NCI-H748 (cell line): ENCODE data around the gene TCF7L1.
A peak's percentile ranks its signal among the peaks of the same experiment; 100 is the strongest.
"Not testable (repeated sequence)": the region's sequence is repeated elsewhere in the genome, so short reads cannot be mapped to it uniquely, and the experiment has no call there.

ENCODE experiments used
- DNase-seq: peaks from one replicate; lab custom pipeline; 2025; ENCODE audit not compliant: unreplicated experiment; lab: John Stamatoyannopoulos, UW

The TCF7L1 gene

DNA sequence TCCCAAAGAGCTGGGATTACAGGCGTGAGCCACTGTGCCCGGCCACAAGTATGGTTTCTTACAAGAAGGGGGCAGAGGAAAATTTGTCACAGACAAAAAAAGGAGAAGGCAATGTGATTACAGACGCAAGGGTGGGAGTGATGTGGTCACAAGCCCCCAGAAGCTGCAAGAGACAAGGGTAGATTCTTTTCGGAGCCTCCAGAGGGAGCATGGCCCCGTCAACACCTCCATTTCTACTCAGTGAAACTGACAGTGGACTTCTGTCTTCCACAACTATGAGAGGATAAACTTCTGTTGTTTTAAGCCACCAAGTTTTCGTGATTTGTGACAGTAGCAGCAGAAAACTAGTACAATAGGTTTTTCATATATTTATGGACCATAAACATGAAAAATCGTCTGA lies 2.1 kb upstream of the TCF7L1 start:
- DNase-seq, result peak; percentile 5

DNA sequence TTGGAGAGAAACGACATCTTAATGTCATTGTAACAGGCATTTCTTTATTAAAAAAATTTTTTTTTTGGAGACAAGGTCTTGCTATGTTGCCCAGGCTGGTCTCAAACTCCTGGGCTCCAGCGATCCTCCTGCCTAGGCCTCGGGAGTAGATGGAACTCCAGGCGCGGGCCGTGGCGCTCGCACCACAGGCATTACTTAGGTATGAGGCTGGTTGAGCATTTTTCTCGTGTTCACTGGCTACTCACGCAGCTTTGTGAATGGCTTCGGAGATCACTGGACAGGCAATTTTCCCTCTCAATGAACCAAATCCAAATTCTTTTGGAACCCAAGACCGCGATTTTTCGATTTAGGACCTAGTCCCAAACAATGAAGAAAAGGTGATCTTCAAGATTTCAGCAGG lies 795 bp upstream of the TCF7L1 start:
- peak; percentile 29 for DNase-seq

DNA sequence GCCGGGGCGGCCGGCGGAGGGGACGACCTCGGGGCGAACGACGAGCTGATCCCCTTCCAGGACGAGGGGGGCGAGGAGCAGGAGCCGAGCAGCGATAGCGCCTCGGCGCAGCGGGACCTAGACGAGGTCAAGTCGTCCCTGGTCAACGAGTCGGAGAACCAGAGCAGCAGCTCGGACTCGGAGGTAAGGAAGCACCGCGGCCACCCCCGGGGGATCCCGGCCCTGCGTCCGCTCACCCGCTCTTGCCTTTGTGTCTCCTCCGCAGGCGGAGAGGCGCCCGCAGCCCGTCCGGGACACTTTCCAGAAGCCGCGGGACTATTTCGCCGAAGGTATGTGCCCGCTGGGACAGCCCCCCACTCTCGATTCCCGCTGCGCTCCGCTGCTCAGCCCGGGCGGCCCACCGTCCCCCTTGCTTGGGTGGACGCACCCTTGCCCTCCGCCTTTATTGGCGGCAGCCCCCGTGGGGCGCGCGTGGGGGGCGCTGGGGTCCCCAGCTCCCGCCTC lies 611 bp downstream of the TCF7L1 start:
- peak; percentile 55 for DNase-seq

DNA sequence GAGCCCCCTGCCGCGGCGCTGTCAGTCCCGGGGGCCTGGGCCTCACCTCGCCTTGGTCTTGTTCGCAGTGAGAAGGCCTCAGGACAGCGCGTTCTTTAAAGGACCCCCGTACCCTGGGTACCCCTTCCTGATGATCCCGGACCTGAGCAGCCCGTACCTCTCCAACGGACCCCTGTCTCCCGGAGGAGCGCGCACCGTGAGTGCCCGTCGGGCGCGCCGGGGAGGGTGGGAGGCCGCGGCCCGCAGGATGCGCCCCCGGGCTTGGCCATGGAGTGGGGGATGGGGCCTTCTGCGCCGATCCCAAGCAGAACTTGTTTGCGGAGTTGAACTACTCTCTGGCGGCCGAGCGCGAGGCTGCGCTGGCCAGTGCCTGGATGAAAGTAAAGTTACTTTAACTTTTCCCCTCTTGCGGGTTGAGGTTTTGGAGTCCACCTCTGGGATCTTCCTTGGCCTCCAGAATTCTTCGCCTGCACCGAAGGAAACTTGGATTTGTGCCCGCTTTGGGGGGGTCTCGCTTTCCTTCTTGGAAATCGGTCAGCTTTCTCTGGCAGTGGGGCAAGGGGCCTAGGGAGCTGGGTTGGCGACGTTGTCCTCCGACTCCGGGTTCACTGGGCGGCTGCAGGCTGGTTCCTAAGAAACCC lies 1.2 kb downstream of the TCF7L1 start:
- no peak for DNase-seq

DNA sequence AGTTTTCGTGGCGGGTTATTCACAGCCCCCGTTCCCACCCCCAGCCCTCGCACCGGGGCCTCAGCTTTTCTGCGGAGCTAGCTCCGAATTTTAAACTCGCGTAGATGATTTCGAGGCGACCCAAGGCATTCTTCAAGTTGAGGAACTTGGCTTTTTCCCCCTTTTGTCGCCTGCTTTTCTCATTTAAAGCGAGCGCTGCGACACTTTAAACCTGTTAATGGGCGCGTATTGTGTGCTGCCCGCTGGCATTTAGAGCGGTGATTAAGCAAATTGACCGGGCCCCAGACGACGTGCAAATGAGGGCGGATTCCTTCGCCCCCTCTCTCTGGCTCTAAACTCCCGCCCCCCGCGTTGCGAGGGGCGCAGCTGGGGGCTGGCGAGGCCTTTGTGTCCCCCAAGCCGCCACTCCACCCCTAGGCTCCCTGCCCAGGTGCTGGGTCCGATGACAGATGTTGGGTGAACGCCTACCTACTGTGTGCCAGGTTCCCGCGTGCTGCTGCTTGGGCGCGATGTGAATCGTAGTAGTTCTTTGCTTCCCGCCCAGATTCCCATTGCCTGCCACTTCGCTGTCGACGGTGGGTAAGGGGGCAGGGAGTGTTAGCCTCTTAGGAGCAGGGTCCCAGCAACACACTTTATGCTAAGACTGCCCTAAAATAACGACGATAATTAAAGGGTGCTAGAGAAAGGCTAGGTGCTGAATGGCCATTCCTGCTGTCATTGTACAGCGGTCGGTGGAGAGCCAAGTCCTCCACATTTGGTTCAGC lies 1.9 kb downstream of the TCF7L1 start:
- DNase-seq, result peak; percentile 44

DNA sequence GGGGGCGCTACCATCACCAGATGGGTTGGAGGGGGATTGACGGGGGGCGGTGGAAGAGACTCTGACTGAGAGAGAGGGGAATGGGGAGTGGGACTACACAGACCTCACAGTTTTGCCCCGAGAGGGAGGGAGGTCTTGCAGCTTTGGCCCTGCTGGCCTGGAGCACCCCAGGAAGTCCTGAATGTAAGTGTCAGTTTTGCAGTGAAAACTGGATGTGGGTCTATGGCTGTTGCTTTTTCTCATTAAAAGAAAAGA lies 2.4 kb downstream of the TCF7L1 start:
- no peak for DNase-seq

DNA sequence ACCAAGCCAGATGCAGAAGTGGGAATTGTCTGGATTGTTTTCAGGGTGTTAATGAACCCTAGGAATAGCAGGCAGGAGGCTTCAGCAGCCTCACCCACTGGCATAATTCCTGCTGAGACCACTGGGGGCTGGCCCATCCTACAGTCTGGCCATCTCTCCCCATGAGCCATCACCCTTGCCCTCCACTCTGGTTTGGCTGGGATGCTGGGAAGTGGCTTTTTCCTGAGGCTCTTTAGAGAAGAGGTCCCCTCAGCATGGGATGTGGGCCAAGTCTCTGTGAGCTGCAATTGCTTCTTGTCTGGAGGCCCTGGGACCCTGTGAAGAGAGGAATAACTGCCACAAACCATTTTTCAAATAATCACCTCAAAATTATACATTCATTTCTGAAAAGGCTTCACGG lies 4.0 kb downstream of the TCF7L1 start:
- DNase-seq, result no peak

DNA sequence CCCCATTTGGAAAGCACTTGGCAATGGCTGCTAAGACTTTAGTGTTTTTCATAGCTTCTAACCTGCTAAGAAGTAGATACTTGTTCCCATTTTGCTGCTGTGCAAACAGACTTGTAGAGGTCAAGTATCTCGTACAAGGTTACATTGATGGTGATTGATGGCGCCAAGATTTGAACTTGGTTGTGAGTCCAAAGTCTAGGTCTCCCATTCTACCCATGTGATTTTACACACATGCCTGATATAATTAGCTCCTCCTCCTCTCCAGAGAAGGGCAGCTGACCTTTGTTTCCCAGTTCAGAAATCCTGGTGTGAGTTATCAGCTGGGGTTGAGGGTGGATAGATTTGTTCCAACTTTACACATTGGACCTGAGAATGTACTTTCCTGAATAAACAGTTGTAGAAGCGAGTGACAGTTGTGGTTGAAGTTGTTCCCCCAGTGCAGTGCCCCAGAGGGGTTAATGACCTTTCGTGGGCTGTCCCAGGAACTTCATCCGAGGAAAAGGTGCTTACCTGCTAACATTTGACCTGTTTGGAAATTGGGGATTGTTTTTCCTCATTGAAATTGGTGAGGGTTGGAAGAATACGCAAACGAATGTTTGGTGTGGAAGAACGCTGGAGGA lies 10.4 kb downstream of the TCF7L1 start:
- DNase-seq, result no peak

DNA sequence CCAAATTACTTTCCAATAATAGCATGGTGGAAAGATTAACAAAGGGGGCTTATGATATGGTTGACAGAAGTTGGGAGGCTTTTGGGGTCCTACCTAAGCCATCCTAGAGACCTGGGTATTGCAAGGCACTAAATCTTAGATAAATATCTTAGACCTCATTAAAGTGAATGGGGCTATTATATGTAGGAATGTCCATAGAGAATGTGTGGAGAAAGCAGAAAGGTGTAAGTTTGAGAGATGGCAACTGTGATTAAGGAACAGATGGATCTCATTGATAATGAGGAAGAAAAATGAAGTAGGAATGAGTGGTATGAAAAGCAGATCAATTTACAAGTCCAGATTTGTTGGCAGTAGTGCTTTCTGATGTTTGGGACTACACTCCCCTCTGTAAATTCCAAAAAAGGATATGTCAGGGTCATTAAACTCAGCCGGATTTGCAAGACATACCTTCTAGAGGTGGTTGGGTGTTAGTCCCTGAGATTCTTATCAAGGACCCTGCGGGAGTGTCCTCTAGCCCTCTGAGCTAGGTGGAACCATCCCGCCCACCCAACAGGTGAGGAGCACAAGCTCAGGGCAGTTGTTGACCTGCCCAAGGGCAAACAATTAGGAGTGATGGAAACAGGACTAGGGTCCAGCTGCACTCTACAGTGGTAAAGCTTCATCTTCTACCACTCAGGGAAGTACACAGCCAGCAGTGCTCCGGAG lies 12.1 kb downstream of the TCF7L1 start:
- DNase-seq, result no peak

DNA sequence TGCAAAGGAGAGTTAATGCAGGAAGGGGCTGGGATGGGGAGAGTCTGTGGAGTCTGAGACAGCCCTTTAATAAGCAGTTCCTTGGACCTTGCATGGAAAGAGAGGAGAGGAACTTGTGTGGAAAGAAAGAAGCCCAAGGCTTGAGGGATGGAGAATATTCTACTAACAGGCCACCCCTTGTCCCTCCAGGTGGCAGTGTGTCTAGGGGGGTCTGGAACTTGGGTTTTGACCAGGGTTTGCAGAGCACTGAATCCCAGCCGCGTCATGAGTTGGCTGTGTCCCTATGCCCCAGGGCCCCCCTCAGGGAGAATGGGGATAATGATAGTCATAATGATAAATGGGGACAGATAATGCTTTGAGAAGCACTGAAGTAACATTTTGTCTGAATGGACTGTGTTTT lies 15.0 kb downstream of the TCF7L1 start:
- DNase-seq, result no peak

DNA sequence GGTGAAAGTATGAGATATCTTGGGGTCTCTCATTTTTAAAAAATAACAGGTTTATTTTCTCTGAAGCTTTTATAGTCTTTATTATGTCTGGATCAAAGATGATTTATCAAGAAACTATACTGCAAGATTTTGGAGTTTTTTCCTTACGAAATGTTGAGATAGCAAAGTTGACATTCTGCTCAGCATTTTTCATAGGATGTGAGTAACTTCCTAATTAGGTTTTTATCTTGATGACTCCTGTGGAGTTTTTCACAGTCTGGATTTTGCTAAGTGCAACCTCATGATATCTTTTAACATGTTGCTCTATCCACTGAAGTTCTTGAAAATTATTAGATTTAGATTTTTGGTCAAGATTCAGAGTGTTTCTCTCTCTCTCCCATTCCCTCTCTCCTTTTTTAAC lies 17.8 kb downstream of the TCF7L1 start:
- DNase-seq, result no peak

DNA sequence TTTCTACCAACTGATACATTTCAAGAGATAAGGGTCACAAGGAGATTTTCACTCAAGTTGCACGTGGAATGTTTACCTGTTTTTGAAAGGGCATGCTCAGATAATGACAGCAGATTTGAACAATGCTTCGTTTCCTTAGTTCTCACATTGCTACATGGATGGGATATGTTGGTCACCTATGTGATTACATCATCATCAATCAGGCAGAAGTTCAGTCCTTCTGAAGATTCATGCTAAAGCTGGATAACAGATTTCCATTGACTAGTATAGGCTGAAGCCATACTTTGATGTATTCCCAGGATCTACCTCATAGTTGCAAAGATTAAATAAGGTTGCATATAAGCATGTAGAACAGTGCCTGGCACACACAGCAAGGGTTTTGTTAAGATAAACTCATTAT lies 19.7 kb downstream of the TCF7L1 start:
- no peak for DNase-seq

DNA sequence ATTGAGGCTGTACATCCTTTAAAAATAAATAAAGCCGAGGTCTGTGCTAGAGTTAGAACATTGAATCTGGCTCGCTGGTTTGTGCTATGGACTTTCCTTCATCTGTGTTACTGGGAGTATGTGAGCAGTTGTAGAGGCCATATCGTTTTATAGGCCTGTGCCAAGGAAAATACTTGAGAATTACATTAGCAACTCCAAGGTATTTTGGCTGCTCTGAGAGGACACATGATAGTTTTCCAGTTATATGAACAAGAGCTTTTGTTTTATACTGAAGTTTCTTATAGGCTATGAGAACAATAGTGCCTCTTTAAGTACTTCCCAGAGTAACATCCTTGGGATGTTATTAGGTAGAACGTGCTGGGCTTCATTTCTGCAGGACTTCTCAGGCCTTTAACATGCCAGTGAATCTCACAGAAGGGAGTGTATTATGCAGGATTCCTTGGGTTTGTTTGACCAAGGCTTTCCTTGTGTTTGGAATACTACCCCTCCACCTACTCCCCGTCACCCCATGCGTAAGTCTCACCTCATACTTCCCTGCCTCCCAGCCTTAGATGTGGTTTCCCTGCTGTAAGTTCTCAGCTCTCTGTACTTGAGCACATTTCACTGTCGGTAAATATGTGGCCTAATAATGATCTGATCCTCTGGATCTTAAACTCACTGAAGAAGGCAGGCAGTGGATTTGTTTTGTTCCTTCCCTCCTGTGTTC lies 21.0 kb downstream of the TCF7L1 start:
- DNase-seq, result no peak

DNA sequence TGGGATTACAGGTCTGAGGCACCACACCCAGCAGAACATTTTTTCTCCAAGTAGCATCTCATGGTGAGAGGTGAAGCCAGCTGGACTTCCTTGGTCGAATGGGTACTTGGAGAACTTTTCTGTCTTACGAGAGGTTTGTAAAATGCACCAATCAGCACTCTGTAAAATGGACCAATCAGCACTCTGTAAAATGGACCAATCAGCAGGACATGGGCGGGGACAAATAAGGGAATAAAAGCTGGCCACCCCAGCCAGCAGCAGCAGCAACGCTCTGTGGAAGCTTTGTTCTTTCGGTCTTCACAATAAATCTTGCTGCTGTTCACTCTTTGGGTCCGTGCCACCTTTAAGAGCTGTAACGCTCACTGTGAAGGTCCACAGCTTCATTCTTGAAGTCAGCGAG lies 21.9 kb downstream of the TCF7L1 start:
- not testable (repeated sequence) for DNase-seq

DNA sequence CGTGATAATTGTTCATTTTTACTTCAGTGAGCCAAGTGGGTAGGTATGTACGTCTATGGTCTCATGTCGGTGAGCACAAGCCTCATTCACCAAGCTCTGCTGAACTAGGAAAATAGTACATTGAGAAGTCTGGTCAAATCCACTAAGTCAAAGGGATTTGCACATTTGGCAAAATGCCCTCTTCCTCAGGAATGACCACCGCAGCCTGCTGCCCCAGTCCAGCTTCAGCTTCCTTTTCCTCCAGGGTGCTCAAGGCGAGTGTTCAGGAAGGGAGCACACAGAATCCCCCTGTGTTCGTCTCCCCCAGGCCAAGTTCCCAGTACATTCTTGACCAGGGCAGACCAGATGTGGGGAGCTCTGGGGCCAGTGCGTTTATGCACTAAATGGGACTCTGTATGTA lies 23.0 kb downstream of the TCF7L1 start:
- DNase-seq, result no peak

DNA sequence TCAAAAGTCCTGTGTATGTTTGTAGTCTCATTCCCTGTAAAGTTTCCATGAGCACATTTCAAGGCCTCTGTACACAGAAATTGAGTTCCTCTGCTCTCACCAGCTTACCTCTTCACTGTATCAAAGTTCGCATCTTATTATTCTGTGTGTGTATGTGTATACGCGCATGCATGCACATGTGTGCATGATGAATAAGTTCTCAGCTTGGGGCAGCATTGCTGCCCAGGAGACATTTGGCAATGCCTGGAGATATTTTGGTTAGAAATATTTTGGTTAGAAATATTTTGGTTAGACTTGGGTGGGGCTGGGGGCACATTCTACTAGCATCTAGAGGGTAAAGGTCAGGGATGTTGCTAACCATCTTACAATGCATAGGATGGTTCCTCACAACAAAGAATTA lies 23.4 kb downstream of the TCF7L1 start:
- no peak for DNase-seq

DNA sequence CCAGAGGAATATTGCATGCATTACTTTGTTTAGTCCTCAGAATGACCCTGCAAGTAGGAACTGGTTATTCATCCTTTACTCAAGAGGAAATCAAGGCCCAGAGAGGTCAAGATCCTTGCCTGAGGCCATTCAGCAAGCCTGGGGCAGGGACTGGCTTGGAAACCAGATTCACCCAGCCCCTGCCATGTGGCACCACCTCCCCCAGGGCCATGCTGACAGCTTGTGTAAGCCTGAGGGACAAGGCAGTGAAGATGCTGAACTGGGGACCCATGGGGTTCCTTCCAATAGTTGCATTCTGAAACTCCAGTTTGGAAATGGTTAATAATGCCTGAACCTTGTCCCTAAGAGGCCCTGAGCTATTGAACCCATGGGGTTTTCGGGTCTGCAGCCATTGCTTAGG lies 24.2 kb downstream of the TCF7L1 start:
- DNase-seq, result no peak

DNA sequence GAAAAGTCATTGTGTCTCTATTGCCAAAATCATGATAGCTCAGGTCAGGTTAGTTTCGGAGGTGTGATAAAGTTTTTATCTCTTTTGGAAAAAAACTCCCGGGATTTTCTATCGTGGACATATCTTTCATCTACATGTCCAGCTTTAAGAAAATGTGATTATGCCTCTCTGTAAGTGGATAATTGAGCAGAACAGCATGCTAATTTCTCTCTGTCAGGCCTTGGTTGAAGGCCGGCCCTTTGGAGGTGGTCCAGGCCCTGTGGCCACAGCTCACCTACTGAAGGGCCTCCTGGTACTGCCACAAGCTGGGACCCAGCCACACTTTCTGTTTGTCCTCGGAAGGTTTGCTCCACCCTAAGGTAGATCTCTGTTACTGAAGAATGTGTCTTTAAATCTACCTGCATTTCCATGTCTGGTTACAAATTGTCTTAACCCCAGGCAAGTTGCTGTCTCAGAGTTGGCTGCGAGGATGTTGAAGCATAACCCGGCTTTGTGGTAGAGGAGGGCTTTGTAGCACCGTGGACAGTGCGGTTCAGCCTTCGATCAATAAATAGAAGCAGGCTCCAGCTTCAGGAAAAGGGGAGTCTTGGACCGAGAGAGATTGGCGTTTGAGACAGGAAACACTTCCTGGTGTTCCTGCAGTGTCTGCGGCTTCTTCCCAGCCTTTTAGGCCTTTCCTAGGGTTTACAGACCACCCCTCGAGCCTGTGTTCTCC lies 25.5 kb downstream of the TCF7L1 start:
- no peak for DNase-seq

DNA sequence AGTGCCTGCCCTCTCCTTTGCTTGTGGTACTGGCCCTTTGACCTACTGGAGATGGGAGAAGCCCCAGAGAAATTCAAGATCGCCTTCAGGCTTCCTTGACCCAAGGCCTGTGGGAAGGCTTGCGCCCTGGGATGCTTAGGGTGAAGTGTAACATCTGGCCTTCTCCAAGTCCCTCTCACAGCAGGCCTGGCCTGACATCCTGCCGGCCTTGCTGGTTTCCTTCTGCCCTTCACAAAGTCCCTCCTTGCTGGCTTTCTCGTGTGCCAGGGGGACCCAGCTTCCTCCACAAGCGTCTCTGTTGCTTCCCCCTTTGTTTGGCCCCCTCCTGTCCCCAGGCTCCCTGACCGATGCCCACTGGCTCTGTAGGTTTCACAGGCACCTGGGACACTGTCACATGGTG lies 26.4 kb downstream of the TCF7L1 start:
- DNase-seq, result no peak
